Measurements from ENCODE around the gene PPCDC. TPM values are rescaled to one million over a fixed set of nuclear protein-coding genes. Genes with fewer than 3 reads are reported as not detected.

PPCDC gene
- total and polyA plus RNA-seq, 10 of the 15 experiments (the other 5 are each of a cell fraction or from before 2014, with no cell fraction given), result 32.5 to 135 (median 55.0) TPM

DNA sequence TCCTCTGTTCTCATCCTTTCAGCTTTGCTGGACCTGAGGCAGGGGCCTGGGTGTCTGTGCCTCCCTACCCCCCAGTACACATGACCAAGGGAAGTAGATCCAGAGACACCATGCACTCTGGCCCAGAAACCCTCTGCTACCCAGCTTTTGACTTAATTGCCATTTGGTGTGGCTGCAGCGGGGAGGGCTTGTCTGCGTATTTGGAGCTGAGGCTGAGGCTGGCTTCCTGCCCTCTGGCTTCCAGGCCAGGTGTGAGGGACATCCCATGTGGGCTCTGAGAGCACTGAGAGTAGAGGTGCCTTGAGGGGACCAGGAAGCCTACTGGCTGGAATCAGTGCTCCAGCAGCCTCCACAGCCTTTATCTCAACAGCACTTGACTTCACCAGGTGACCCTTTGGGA is 26.9 kb downstream of the PPCDC start:
- in situ Hi-C loops (cut with MboI) (no loop called here), intact Hi-C loops (cut with micrococcal nuclease; ENCODE audit: unreplicated experiment) (no loop called here)
- 100% methylated on average over 2 of the region's 2 CpGs for WGBS (ENCODE audit: insufficient coverage, insufficient replicate concordance, low lambda C conversion rate, missing lambda C conversion rate)
- RAD21 ChIA-PET (ENCODE audit: unreplicated experiment), result interaction anchor here (0.6 to 1.5 kb wide), 3 partner anchors 8 to 154 kb away, joined by 3 to 4 read pairs (median 3); no protein-coding TSS in a partner anchor
- no peak overlapping the region for H3K27ac ChIP-seq (ENCODE audit: control insufficient read depth, insufficient read depth)
- H3K9me3 ChIP-seq (replicated peaks; ENCODE audit: control insufficient read depth, insufficient read depth, low read length), result no peaks in the 10 kb centered on the region
- ATAC-seq (no peak), DNase-seq (ENCODE audit: low read depth, low spot score) (no peak), FAIRE-seq (no peak)
- H3K27me3 ChIP-seq (replicated peaks in 1 of 2; ENCODE audit: control insufficient read depth in 2 of 2, insufficient read depth in 2 of 2, low read length in 1 of 2), result no peaks in the 10 kb centered on the region
- SMC1A ChIA-PET (ENCODE audit: uncharacterized antibody, unreplicated experiment), result no interaction called here
- CTCF ChIA-PET, result interaction anchor here (0.7 to 2.4 kb wide), 3 partner anchors 11 to 154 kb away, joined by 3 to 9 read pairs (median 6); no protein-coding TSS in a partner anchor
- POLR2A ChIA-PET, result interaction anchor here (1.0 kb wide), 1 partner anchor 9 kb away, joined by 3 read pairs; no protein-coding TSS in a partner anchor
- peaks cover 37% of the 10 kb centered on the region for H3K4me1 ChIP-seq (ENCODE audit: control insufficient read depth, insufficient read depth, low read length)
- H3K79me2 ChIP-seq (ENCODE audit: control insufficient read depth, insufficient read depth, low read length), result peaks cover 26% of the 10 kb centered on the region
- H3K9ac ChIP-seq (ENCODE audit: control insufficient read depth, insufficient read depth, low read length), result no peak overlapping the region
- BruUV-seq (replicated peaks), result no TSS peak
- H4K20me1 ChIP-seq (ENCODE audit: control insufficient read depth, insufficient read depth), result no peaks in the 10 kb centered on the region
- no peak overlapping the region for H2AFZ ChIP-seq (ENCODE audit: control insufficient read depth, low read depth, low read length)
- TF ChIP-seq YY1 (IDR thresholded peaks at IDR 0.05; ENCODE audit: low read depth, low read length) (no peak), TARDBP (IDR thresholded peaks at IDR 0.05; ENCODE audit: borderline replicate concordance) (no peak), KAT2A (conservative IDR thresholded peaks at IDR 0.05; ENCODE audit: control insufficient read depth, low read depth, low read length) (no peak), IKZF1 (conservative IDR thresholded peaks at IDR 0.05) (no peak), YBX1 (IDR thresholded peaks at IDR 0.05) (no peak)
- TF ChIP-seq, protein P1, sequence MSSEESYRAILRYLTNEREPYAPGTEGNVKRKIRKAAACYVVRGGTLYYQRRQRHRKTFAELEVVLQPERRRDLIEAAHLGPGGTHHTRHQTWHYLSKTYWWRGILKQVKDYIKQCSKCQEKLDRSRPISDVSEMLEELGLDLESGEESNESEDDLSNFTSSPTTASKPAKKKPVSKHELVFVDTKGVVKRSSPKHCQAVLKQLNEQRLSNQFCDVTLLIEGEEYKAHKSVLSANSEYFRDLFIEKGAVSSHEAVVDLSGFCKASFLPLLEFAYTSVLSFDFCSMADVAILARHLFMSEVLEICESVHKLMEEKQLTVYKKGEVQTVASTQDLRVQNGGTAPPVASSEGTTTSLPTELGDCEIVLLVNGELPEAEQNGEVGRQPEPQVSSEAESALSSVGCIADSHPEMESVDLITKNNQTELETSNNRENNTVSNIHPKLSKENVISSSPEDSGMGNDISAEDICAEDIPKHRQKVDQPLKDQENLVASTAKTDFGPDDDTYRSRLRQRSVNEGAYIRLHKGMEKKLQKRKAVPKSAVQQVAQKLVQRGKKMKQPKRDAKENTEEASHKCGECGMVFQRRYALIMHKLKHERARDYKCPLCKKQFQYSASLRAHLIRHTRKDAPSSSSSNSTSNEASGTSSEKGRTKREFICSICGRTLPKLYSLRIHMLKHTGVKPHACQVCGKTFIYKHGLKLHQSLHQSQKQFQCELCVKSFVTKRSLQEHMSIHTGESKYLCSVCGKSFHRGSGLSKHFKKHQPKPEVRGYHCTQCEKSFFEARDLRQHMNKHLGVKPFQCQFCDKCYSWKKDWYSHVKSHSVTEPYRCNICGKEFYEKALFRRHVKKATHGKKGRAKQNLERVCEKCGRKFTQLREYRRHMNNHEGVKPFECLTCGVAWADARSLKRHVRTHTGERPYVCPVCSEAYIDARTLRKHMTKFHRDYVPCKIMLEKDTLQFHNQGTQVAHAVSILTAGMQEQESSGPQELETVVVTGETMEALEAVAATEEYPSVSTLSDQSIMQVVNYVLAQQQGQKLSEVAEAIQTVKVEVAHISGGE (CRISPR knock-in tag; IDR thresholded peaks at IDR 0.05), result no peak
- TF ChIP-seq, protein P2, sequence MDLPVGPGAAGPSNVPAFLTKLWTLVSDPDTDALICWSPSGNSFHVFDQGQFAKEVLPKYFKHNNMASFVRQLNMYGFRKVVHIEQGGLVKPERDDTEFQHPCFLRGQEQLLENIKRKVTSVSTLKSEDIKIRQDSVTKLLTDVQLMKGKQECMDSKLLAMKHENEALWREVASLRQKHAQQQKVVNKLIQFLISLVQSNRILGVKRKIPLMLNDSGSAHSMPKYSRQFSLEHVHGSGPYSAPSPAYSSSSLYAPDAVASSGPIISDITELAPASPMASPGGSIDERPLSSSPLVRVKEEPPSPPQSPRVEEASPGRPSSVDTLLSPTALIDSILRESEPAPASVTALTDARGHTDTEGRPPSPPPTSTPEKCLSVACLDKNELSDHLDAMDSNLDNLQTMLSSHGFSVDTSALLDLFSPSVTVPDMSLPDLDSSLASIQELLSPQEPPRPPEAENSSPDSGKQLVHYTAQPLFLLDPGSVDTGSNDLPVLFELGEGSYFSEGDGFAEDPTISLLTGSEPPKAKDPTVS (IDR thresholded peaks at IDR 0.05; ENCODE audit: low read depth, low read length), result no peak
- TF ChIP-seq, protein P3, sequence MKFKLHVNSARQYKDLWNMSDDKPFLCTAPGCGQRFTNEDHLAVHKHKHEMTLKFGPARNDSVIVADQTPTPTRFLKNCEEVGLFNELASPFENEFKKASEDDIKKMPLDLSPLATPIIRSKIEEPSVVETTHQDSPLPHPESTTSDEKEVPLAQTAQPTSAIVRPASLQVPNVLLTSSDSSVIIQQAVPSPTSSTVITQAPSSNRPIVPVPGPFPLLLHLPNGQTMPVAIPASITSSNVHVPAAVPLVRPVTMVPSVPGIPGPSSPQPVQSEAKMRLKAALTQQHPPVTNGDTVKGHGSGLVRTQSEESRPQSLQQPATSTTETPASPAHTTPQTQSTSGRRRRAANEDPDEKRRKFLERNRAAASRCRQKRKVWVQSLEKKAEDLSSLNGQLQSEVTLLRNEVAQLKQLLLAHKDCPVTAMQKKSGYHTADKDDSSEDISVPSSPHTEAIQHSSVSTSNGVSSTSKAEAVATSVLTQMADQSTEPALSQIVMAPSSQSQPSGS (IDR thresholded peaks at IDR 0.05; ENCODE audit: low read length), result no peak
- no peak overlapping the region for H3K4me3 ChIP-seq
- H3K36me3 ChIP-seq (ENCODE audit: control insufficient read depth in 2 of 2, insufficient read depth in 2 of 2, low read length in 1 of 2), result peaks cover 11 to 15% of the 10 kb centered on the region in 2 experiments
- H3K4me2 ChIP-seq (ENCODE audit: control insufficient read depth, insufficient read depth), result no peak overlapping the region

Measured in GM12878 (cell line).